Measurements from ENCODE around the gene PARP12. TPM values are rescaled to one million over a fixed set of nuclear protein-coding genes. Genes with fewer than 3 reads are reported as not detected.

The PARP12 gene
- total RNA-seq, 1 donor from 2014 or later = 2.9 TPM

DNA sequence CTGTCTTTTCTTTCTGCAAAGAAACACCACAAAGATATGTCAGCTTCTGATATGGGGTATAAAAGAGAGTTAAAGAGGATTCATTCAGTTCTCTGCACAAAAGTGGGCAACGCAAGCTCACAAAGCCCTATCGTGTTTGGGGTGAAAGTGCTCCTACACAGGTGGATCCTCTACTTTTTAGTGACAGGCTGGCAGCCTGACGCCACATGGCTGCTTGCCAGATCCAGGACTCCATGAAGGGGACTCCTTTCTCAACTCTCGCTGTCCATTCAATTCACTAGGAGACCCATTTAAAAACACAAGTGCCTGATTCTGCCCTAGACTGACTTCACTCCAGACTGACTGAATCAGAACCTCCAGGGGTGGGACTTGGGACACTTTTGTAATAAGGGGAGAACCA, 8.0 kb downstream of the PARP12 start:
- H3K27me3 Mint-ChIP-seq (ENCODE audit: low read depth) = peaks cover 11% of the 10 kb centered on the region
- H3K27ac Mint-ChIP-seq (ENCODE audit: unreplicated experiment) = no peak overlapping the region
- H3K4me1 Mint-ChIP-seq = no peaks in the 10 kb centered on the region
- no peaks in the 10 kb centered on the region for H3K9me3 Mint-ChIP-seq
- no peaks in the 10 kb centered on the region for H3K36me3 Mint-ChIP-seq (ENCODE audit: low read depth)
- no peak for DNase-seq (ENCODE audit: low read depth, low spot score)
- H3K4me3 Mint-ChIP-seq = no peak overlapping the region
- TF ChIP-seq, protein P1, sequence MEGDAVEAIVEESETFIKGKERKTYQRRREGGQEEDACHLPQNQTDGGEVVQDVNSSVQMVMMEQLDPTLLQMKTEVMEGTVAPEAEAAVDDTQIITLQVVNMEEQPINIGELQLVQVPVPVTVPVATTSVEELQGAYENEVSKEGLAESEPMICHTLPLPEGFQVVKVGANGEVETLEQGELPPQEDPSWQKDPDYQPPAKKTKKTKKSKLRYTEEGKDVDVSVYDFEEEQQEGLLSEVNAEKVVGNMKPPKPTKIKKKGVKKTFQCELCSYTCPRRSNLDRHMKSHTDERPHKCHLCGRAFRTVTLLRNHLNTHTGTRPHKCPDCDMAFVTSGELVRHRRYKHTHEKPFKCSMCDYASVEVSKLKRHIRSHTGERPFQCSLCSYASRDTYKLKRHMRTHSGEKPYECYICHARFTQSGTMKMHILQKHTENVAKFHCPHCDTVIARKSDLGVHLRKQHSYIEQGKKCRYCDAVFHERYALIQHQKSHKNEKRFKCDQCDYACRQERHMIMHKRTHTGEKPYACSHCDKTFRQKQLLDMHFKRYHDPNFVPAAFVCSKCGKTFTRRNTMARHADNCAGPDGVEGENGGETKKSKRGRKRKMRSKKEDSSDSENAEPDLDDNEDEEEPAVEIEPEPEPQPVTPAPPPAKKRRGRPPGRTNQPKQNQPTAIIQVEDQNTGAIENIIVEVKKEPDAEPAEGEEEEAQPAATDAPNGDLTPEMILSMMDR (conservative IDR thresholded peaks at IDR 0.05) = no peak

DNA sequence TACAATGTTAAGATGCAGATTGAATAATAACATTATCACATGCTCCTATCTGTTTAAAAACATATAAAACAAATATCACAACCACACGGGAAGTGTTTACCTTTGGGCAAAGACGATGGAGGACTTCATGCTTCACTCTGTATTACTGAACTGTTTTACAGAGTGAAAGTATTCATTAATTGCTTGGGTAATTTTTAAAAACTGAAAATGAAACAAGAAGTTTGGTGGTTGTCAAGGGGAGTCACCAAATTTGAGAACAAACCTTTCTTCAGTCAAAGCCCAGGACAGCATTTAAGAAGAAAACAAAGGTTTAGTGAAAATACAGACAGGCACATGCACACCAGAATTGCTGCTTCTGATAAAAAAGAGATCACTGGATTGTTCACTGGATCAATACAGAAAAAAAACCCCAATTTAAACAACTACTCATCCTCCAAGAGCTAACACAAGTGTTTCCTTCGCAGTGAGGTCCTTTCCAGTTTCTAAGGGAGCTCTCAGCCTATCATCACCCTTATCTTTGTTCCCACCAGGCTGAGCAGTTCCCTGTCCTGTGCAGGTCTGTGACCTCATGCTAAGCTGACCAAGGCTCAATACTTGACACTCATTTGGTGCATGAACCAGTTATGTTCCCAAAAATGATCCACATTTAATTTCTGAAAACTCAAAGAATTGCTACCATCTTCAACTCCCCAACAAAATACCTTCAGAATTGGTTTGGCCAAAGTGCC, 8.8 kb downstream of the PARP12 start:
- Mint-ChIP-seq H3K4me3 (no peak overlapping the region), H3K4me1 (no peaks in the 10 kb centered on the region), H3K27me3 (ENCODE audit: low read depth) (peaks cover 5% of the 10 kb centered on the region), H3K27ac (ENCODE audit: unreplicated experiment) (no peak overlapping the region), H3K9me3 (no peaks in the 10 kb centered on the region), H3K36me3 (ENCODE audit: low read depth) (no peaks in the 10 kb centered on the region)
- TF ChIP-seq, protein P1 (conservative IDR thresholded peaks at IDR 0.05) = no peak
- no peak for DNase-seq (ENCODE audit: low read depth, low spot score)

DNA sequence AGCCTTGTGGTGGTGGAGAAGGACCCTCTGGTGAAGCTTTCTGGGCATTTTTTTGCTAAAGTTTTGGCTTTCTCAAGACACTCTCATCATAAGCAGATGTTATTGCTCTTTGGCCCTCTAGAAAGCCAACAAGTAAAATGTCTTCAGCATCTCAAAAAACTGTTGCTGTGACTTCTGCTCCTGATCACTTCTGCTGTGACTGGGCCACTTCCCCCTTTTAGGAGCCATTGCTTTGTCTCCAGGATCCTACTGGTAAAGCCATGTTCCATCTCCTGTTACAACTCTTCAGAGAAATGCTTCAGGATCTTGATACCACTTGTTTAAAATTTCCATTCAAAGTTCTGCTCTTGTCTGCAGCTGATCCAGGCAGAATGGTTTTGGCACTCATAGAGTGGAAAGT, 10.9 kb downstream of the PARP12 start:
- H3K9me3 Mint-ChIP-seq = no peaks in the 10 kb centered on the region
- DNase-seq (ENCODE audit: low read depth, low spot score) = no peak
- H3K4me1 Mint-ChIP-seq = no peaks in the 10 kb centered on the region
- TF ChIP-seq, protein P1 (conservative IDR thresholded peaks at IDR 0.05) = no peak
- no peak overlapping the region for H3K27ac Mint-ChIP-seq (ENCODE audit: unreplicated experiment)
- H3K27me3 Mint-ChIP-seq (ENCODE audit: low read depth) = peaks cover 5% of the 10 kb centered on the region
- H3K36me3 Mint-ChIP-seq (ENCODE audit: low read depth) = no peaks in the 10 kb centered on the region
- no peak overlapping the region for H3K4me3 Mint-ChIP-seq

DNA sequence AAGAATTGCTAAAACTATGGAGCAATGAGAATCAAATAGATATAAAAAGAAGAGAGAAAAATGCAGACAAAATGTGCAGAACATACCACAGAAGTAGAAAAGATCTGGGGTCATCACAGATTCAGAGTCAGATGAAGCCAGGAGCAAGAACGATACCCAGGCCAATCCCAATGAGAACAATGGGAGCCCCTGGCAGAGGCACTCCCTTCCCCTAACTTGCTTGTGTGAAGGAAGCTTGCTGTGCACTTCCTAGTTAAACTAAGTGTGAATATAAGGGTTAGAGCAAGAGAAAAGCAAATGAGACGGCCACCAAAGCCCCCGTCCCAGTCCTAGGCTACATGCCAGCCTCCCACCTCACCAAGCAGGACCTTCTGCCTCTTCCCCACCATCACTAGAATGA, 12.7 kb downstream of the PARP12 start:
- Mint-ChIP-seq H3K27ac (ENCODE audit: unreplicated experiment) (no peak overlapping the region), H3K36me3 (ENCODE audit: low read depth) (no peaks in the 10 kb centered on the region), H3K4me3 (no peak overlapping the region), H3K27me3 (ENCODE audit: low read depth) (peaks cover 2% of the 10 kb centered on the region), H3K4me1 (no peaks in the 10 kb centered on the region), H3K9me3 (no peaks in the 10 kb centered on the region)
- no peak for DNase-seq (ENCODE audit: low read depth, low spot score)
- TF ChIP-seq, protein P1 (conservative IDR thresholded peaks at IDR 0.05) = no peak

DNA sequence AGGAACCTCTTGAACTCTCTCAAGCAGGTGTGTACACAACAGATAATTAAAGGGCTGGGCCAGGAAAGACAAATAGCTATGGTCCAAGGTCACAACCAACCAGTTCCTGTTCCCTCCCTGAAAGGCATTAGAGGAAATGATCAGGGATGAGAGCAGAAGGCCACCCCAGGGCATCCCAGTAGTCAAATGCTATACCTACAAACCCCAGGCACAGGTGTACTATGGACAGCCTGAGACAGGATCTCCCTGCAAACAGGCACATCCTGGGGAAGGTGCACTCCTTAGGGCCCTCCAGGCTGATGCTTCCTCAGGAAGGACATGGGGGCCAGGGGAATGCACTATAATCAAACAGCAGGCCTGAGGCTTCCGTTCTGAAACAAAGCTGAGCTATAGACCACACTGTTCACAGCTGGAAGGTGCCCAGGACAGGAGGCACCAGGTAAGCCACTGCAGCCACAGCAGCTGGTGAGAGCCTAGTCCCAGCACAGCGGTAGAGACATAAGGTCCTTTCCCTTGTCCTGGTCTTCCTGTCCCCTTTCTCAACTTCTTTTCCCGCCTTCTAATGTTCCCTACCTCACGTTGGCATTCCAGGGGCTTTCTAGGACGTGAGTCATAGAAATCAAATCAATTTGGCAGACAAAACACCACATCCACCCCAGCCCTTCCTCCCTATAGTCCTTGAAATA, 13.3 kb downstream of the PARP12 start:
- no peak overlapping the region for H3K4me3 Mint-ChIP-seq
- DNase-seq (ENCODE audit: low read depth, low spot score) = no peak
- TF ChIP-seq, protein P1 (conservative IDR thresholded peaks at IDR 0.05) = no peak
- no peaks in the 10 kb centered on the region for H3K9me3 Mint-ChIP-seq
- H3K27ac Mint-ChIP-seq (ENCODE audit: unreplicated experiment) = no peak overlapping the region
- H3K27me3 Mint-ChIP-seq (ENCODE audit: low read depth) = no peaks in the 10 kb centered on the region
- no peaks in the 10 kb centered on the region for H3K4me1 Mint-ChIP-seq
- H3K36me3 Mint-ChIP-seq (ENCODE audit: low read depth) = no peaks in the 10 kb centered on the region
